ENCODE data around the gene TMEM107.
A peak's percentile ranks its signal among the peaks of the same experiment; 100 is the strongest.

TMEM107 gene

DNA sequence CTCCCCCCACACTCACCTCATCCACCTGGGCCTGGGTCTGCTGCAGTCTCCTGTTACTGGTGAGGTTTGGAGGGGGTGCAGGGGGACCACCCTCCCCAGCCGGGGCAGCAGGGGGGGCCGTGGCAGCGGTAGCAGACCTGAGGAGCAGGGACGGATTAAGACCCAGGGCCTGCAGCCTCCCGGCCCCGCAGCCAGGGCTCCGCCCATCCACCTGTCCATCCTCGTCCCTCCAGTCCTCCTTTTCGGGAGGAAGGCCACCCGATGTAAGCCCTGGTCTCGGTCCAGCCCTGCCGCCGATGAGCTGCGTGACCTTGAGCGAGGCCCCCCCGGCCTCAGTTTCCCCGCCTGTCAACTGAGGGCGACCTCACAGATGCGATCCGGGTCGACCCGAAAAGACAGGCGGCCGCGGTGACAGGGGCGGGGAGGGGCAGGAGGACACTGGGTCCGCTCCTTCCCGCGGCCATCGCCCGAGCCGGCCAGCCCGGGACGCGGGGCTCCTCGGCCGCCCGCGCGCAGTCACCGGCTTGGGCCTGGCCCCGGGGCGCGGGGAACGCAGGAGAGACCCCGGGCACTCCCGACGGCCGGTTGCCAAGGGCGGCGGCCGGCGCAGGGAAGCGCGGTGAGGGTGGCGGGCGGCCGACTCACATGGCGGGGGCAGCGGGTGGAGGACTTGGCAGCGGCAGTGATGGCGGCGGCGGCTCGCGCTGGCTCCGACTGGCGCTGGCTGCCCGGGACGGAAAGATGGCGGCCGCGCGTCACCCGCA is 13.8 kb downstream of the TMEM107 start, which contains the start of gene VAMP2 (continued):
- TF ChIP-seq, protein P1, sequence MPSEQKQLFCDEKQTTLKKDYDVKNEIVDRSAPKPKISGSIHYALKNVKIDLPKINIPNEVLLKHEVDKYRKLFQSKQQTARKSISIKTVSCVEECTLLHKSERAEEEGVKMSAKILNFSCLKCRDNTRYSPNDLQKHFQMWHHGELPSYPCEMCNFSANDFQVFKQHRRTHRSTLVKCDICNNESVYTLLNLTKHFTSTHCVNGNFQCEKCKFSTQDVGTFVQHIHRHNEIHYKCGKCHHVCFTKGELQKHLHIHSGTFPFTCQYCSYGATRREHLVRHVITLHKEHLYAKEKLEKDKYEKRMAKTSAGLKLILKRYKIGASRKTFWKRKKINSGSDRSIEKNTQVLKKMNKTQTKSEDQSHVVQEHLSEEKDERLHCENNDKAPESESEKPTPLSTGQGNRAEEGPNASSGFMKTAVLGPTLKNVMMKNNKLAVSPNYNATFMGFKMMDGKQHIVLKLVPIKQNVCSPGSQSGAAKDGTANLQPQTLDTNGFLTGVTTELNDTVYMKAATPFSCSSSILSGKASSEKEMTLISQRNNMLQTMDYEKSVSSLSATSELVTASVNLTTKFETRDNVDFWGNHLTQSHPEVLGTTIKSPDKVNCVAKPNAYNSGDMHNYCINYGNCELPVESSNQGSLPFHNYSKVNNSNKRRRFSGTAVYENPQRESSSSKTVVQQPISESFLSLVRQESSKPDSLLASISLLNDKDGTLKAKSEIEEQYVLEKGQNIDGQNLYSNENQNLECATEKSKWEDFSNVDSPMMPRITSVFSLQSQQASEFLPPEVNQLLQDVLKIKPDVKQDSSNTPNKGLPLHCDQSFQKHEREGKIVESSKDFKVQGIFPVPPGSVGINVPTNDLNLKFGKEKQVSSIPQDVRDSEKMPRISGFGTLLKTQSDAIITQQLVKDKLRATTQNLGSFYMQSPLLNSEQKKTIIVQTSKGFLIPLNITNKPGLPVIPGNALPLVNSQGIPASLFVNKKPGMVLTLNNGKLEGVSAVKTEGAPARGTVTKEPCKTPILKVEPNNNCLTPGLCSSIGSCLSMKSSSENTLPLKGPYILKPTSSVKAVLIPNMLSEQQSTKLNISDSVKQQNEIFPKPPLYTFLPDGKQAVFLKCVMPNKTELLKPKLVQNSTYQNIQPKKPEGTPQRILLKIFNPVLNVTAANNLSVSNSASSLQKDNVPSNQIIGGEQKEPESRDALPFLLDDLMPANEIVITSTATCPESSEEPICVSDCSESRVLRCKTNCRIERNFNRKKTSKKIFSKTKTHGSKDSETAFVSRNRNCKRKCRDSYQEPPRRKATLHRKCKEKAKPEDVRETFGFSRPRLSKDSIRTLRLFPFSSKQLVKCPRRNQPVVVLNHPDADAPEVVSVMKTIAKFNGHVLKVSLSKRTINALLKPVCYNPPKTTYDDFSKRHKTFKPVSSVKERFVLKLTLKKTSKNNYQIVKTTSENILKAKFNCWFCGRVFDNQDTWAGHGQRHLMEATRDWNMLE (tag by site-specific recombination; conservative IDR thresholded peaks at IDR 0.05; ENCODE audit: low read depth), result no peak
- TF ChIP-seq ZNF2 (tag by site-specific recombination; IDR thresholded peaks at IDR 0.05) (no peak; the same call in 1 of the 2 replicates), ZNF521 (tag by site-specific recombination; IDR thresholded peaks at IDR 0.05) (no peak), ZNF426 (tag by site-specific recombination; IDR thresholded peaks at IDR 0.05) (no peak), ZNF37A (tag by site-specific recombination; IDR thresholded peaks at IDR 0.05) (no peak), BCL11A (tag by site-specific recombination; IDR thresholded peaks at IDR 0.05; ENCODE audit: low read depth) (no peak), ZNF184 (tag by site-specific recombination; IDR thresholded peaks at IDR 0.05) (no peak), ZNF19 (tag by site-specific recombination; IDR thresholded peaks at IDR 0.05; ENCODE audit: low read depth) (no peak), ZNF214 (tag by site-specific recombination; IDR thresholded peaks at IDR 0.05; ENCODE audit: borderline replicate concordance) (no peak), HOXD13 (CRISPR knock-in tag; IDR thresholded peaks at IDR 0.05; ENCODE audit: borderline replicate concordance) (no peak), ZNF138 (tag by site-specific recombination; IDR thresholded peaks at IDR 0.05; ENCODE audit: borderline replicate concordance) (no peak), ZNF114 (tag by site-specific recombination; IDR thresholded peaks at IDR 0.05) (no peak), ZNF121 (tag by site-specific recombination; IDR thresholded peaks at IDR 0.05) (no peak)
- TF ChIP-seq, protein P2, sequence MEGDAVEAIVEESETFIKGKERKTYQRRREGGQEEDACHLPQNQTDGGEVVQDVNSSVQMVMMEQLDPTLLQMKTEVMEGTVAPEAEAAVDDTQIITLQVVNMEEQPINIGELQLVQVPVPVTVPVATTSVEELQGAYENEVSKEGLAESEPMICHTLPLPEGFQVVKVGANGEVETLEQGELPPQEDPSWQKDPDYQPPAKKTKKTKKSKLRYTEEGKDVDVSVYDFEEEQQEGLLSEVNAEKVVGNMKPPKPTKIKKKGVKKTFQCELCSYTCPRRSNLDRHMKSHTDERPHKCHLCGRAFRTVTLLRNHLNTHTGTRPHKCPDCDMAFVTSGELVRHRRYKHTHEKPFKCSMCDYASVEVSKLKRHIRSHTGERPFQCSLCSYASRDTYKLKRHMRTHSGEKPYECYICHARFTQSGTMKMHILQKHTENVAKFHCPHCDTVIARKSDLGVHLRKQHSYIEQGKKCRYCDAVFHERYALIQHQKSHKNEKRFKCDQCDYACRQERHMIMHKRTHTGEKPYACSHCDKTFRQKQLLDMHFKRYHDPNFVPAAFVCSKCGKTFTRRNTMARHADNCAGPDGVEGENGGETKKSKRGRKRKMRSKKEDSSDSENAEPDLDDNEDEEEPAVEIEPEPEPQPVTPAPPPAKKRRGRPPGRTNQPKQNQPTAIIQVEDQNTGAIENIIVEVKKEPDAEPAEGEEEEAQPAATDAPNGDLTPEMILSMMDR (tag by site-specific recombination; IDR thresholded peaks at IDR 0.05), result no peak
- TF ChIP-seq, protein P3, sequence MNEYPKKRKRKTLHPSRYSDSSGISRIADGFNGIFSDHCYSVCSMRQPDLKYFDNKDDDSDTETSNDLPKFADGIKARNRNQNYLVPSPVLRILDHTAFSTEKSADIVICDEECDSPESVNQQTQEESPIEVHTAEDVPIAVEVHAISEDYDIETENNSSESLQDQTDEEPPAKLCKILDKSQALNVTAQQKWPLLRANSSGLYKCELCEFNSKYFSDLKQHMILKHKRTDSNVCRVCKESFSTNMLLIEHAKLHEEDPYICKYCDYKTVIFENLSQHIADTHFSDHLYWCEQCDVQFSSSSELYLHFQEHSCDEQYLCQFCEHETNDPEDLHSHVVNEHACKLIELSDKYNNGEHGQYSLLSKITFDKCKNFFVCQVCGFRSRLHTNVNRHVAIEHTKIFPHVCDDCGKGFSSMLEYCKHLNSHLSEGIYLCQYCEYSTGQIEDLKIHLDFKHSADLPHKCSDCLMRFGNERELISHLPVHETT (tag by site-specific recombination; IDR thresholded peaks at IDR 0.05), result no peak
- TF ChIP-seq, protein P4, sequence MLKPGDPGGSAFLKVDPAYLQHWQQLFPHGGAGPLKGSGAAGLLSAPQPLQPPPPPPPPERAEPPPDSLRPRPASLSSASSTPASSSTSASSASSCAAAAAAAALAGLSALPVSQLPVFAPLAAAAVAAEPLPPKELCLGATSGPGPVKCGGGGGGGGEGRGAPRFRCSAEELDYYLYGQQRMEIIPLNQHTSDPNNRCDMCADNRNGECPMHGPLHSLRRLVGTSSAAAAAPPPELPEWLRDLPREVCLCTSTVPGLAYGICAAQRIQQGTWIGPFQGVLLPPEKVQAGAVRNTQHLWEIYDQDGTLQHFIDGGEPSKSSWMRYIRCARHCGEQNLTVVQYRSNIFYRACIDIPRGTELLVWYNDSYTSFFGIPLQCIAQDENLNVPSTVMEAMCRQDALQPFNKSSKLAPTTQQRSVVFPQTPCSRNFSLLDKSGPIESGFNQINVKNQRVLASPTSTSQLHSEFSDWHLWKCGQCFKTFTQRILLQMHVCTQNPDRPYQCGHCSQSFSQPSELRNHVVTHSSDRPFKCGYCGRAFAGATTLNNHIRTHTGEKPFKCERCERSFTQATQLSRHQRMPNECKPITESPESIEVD (tag by site-specific recombination; IDR thresholded peaks at IDR 0.05), result no peak
- TF ChIP-seq, protein P5, sequence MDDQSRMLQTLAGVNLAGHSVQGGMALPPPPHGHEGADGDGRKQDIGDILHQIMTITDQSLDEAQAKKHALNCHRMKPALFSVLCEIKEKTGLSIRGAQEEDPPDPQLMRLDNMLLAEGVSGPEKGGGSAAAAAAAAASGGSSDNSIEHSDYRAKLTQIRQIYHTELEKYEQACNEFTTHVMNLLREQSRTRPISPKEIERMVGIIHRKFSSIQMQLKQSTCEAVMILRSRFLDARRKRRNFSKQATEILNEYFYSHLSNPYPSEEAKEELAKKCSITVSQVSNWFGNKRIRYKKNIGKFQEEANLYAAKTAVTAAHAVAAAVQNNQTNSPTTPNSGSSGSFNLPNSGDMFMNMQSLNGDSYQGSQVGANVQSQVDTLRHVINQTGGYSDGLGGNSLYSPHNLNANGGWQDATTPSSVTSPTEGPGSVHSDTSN (CRISPR knock-in tag; IDR thresholded peaks at IDR 0.05), result peak; percentile 40; the same call in 1 of the 2 replicates
- TF ChIP-seq, protein P6, sequence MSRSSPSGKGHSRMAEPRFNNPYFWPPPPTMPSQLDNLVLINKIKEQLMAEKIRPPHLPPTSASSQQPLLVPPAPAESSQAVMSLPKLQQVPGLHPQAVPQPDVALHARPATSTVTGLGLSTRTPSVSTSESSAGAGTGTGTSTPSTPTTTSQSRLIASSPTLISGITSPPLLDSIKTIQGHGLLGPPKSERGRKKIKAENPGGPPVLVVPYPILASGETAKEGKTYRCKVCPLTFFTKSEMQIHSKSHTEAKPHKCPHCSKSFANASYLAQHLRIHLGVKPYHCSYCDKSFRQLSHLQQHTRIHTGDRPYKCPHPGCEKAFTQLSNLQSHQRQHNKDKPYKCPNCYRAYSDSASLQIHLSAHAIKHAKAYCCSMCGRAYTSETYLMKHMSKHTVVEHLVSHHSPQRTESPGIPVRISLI (tag by site-specific recombination; IDR thresholded peaks at IDR 0.05), result no peak
- TF ChIP-seq, protein P7, sequence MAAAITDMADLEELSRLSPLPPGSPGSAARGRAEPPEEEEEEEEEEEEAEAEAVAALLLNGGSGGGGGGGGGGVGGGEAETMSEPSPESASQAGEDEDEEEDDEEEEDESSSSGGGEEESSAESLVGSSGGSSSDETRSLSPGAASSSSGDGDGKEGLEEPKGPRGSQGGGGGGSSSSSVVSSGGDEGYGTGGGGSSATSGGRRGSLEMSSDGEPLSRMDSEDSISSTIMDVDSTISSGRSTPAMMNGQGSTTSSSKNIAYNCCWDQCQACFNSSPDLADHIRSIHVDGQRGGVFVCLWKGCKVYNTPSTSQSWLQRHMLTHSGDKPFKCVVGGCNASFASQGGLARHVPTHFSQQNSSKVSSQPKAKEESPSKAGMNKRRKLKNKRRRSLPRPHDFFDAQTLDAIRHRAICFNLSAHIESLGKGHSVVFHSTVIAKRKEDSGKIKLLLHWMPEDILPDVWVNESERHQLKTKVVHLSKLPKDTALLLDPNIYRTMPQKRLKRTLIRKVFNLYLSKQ (tag by site-specific recombination; IDR thresholded peaks at IDR 0.05; ENCODE audit: borderline replicate concordance), result no peak
- TF ChIP-seq, protein P8, sequence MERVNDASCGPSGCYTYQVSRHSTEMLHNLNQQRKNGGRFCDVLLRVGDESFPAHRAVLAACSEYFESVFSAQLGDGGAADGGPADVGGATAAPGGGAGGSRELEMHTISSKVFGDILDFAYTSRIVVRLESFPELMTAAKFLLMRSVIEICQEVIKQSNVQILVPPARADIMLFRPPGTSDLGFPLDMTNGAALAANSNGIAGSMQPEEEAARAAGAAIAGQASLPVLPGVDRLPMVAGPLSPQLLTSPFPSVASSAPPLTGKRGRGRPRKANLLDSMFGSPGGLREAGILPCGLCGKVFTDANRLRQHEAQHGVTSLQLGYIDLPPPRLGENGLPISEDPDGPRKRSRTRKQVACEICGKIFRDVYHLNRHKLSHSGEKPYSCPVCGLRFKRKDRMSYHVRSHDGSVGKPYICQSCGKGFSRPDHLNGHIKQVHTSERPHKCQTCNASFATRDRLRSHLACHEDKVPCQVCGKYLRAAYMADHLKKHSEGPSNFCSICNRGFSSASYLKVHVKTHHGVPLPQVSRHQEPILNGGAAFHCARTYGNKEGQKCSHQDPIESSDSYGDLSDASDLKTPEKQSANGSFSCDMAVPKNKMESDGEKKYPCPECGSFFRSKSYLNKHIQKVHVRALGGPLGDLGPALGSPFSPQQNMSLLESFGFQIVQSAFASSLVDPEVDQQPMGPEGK (tag by site-specific recombination; IDR thresholded peaks at IDR 0.05), result peak; percentile 91
